OCI-LY7 (cell line): ENCODE results near the gene SEC22A. TPM values are rescaled to one million over a fixed set of nuclear protein-coding genes. Genes with fewer than 3 reads are reported as not detected.

Experiments
- BruUV-seq: library from RNA; stranded (reverse); fragments of 400-500 nt; replicated peaks from 2 replicates; lab custom pipeline; 2021; lab: Mats Ljungman, UMichigan
- CTCF ChIA-PET: fragments of 300-600 bp; sonication (Branson Sonifier 250); formaldehyde crosslinking; loops from one replicate; lab custom pipeline; 2022; ENCODE audit warnings: antibody characterized with exemption; ENCODE audit not compliant: unreplicated experiment; lab: Charles Lee
- POLR2A ChIA-PET: fragments of 300-600 bp; sonication (Branson Sonifier 250); formaldehyde crosslinking; loops from one replicate; lab custom pipeline; 2022; ENCODE audit warnings: antibody characterized with exemption; lab: Charles Lee
- DNase-seq: peaks from one replicate; pipeline ENCODE4 v3.0.0-alpha.2; 2015; ENCODE audit warnings: low spot score
- H2AFZ ChIP-seq: fragments of 200-600 bp; sonication (generic), shearing (Covaris generic); 2 replicates; pipeline ENCODE4 v1.6.1; 2014; ENCODE audit warnings: mild to moderate bottlenecking, antibody characterized with exemption, low read length, moderate library complexity
- H3K27ac ChIP-seq: fragments of 200-600 bp; sonication (generic); 2 replicates; pipeline ENCODE4 v1.5.1; 2014; ENCODE audit warnings: mixed run types, low read depth, mild to moderate bottlenecking, moderate library complexity, low read length, inconsistent platforms; ENCODE audit not compliant: poor library complexity, severe bottlenecking
- H3K36me3 ChIP-seq: fragments of 200-600 bp; sonication (generic); 2 replicates; pipeline ENCODE4 v1.6.1; 2014; ENCODE audit warnings: mild to moderate bottlenecking, antibody characterized with exemption, low read length, moderate library complexity, mixed read lengths; ENCODE audit not compliant: insufficient read depth
- H3K4me1 ChIP-seq: fragments of 200-600 bp; sonication (generic); 2 replicates; pipeline ENCODE4 v1.5.1; 2014; ENCODE audit warnings: mild to moderate bottlenecking, low read length; ENCODE audit not compliant: insufficient read depth, poor library complexity, severe bottlenecking
- H3K4me2 ChIP-seq: fragments of 200-600 bp; sonication (generic); 2 replicates; pipeline ENCODE4 v1.6.1; 2014; ENCODE audit warnings: mild to moderate bottlenecking, low read length
- H3K4me3 ChIP-seq: fragments of 200-600 bp; sonication (generic); 2 replicates; pipeline ENCODE4 v1.5.1; 2014; ENCODE audit warnings: mild to moderate bottlenecking, low read depth, low read length; ENCODE audit not compliant: poor library complexity, severe bottlenecking
- H3K79me2 ChIP-seq: fragments of 200-600 bp; sonication (generic); 2 replicates; pipeline ENCODE4 v1.6.1; 2016; ENCODE audit warnings: low read depth, mild to moderate bottlenecking, low read length, moderate library complexity, mixed read lengths; ENCODE audit not compliant: insufficient read depth
- H3K9me2 ChIP-seq: fragments of 200-600 bp; sonication (generic); 2 replicates; pipeline ENCODE4 v1.6.1; 2016; ENCODE audit warnings: mild to moderate bottlenecking, low read length, mixed read lengths; ENCODE audit not compliant: insufficient read depth
- H3K9me3 ChIP-seq: fragments of 200-600 bp; sonication (generic); 2 replicates; pipeline ENCODE4 v1.6.1; 2014; ENCODE audit warnings: mild to moderate bottlenecking, mixed run types, low read length, mixed read lengths
- H4K20me1 ChIP-seq: fragments of 200-600 bp; sonication (generic); 2 replicates; pipeline ENCODE4 v1.6.1; 2014; ENCODE audit warnings: mild to moderate bottlenecking, antibody characterized with exemption, low read length, moderate library complexity, mixed read lengths; ENCODE audit not compliant: insufficient read depth
- CTCF ChIP-seq: fragments of 200-600 bp; sonication (generic); conservative IDR thresholded peaks from 2 replicates; pipeline ENCODE4 v1.5.1; 2014; ENCODE audit warnings: mild to moderate bottlenecking, antibody characterized with exemption, low read length, moderate library complexity, mixed read lengths
- EZH2phosphoT487 ChIP-seq: fragments of 200-600 bp; sonication (generic); IDR thresholded peaks from 2 replicates; pipeline ENCODE4 v1.6.1; 2018; ENCODE audit warnings: low read depth, borderline replicate concordance, mild to moderate bottlenecking, mixed run types, antibody characterized with exemption, low read length, moderate library complexity, mixed read lengths
- intact Hi-C: fragments of 100-400 bp; cut with micrococcal nuclease; formaldehyde crosslinking; loops from one replicate; pipeline ENCODE4 v1.10.0; 2022; ENCODE audit not compliant: unreplicated experiment
- total RNA-seq, 2 experiments: library from RNA; depleted of rRNA in 1 of 2; stranded (reverse); fragments of >200 nt in 1 of 2; shearing (Covaris generic) in 1 of 2; gene quantifications; 2 replicates each; pipeline ENCODE4 v1.2.3, GENCODE V29; 2014 to 2022

SEC22A gene
- total RNA-seq, 2 experiments from 2014 or later = 22.0 to 24.5 TPM

GRCh38 chr3:123159926-123160635 is 41.7 kb upstream of the SEC22A start:
- ChIA-PET POLR2A (no interaction called here), CTCF (no interaction called here)
- H3K36me3 ChIP-seq = peaks cover 9% of the 10 kb centered on the region; the same call in 1 of the 2 replicates
- H3K9me2 ChIP-seq = no peaks in the 10 kb centered on the region
- no peaks in the 10 kb centered on the region for H4K20me1 ChIP-seq
- no peak overlapping the region for H3K4me3 ChIP-seq
- H3K79me2 ChIP-seq = no peaks in the 10 kb centered on the region
- intact Hi-C loops = no loop called here
- H3K27ac ChIP-seq = no peak overlapping the region
- no TSS peak for BruUV-seq
- no peak overlapping the region for H2AFZ ChIP-seq
- H3K9me3 ChIP-seq = no peaks in the 10 kb centered on the region
- H3K4me1 ChIP-seq = no peaks in the 10 kb centered on the region
- TF ChIP-seq EZH2phosphoT487 = no peak
- TF ChIP-seq CTCF = no peak
- H3K4me2 ChIP-seq = no peak overlapping the region
- DNase-seq = no peak

GRCh38 chr3:123161167-123161566 is 40.6 kb upstream of the SEC22A start:
- no peak overlapping the region for H3K27ac ChIP-seq
- BruUV-seq = no TSS peak
- no peak overlapping the region for H2AFZ ChIP-seq
- H3K9me3 ChIP-seq = no peaks in the 10 kb centered on the region
- POLR2A ChIA-PET = no interaction called here
- TF ChIP-seq CTCF (0 out of 2 replicates have a peak, but pooled peaks have one; percentile 21), EZH2phosphoT487 (no peak)
- no peaks in the 10 kb centered on the region for H3K4me1 ChIP-seq
- peaks cover 13% of the 10 kb centered on the region for H3K36me3 ChIP-seq
- H3K4me3 ChIP-seq = no peak overlapping the region
- no peak overlapping the region for H3K4me2 ChIP-seq
- H3K9me2 ChIP-seq = no peaks in the 10 kb centered on the region
- intact Hi-C loops = no loop called here
- H3K79me2 ChIP-seq = no peaks in the 10 kb centered on the region
- CTCF ChIA-PET = interaction anchor here (0.5 to 0.6 kb wide), 2 partner anchors 135 to 1902 kb away, joined by 3 read pairs; no protein-coding TSS in a partner anchor
- DNase-seq = no peak
- H4K20me1 ChIP-seq = no peaks in the 10 kb centered on the region

- Histone ChIP-seq H3K4me3 (no peak overlapping the region), H3K27ac (no peak overlapping the region), H3K9me3 (no peaks in the 10 kb centered on the region), H4K20me1 (no peaks in the 10 kb centered on the region), H3K4me1 (no peaks in the 10 kb centered on the region), H3K79me2 (no peaks in the 10 kb centered on the region), H3K9me2 (no peaks in the 10 kb centered on the region), H2AFZ (no peak overlapping the region), H3K4me2 (no peak overlapping the region), H3K36me3 (peaks cover 13% of the 10 kb centered on the region)
- CTCF ChIA-PET = no interaction called here
- no TSS peak for BruUV-seq
- POLR2A ChIA-PET = interaction anchor here (2.0 kb wide), 1 partner anchor 10 kb away, joined by 5 read pairs; no protein-coding TSS in a partner anchor
- intact Hi-C loops = no loop called here
- no peak for TF ChIP-seq EZH2phosphoT487
- no peak for DNase-seq
Observed at GRCh38 chr3:123163141-123163540, 38.6 kb upstream of the SEC22A start.
